H9 (cell line): ENCODE measurements around the gene TCF7L2. TPM values are rescaled to one million over a fixed set of nuclear protein-coding genes. Genes with fewer than 3 reads are reported as not detected.

ENCODE experiments used
- DNase-seq: peaks from one replicate; pipeline ENCODE4 v3.0.0-alpha.2; 2017
- H2AFZ ChIP-seq: one replicate; pipeline ENCODE4 v1.6.1; 2013; ENCODE audit warnings: mild to moderate bottlenecking, low read length, control low read depth, moderate library complexity
- H2AK5ac ChIP-seq: 2 replicates; pipeline ENCODE4 v1.6.1; 2013; ENCODE audit warnings: low read length, control low read depth, mixed read lengths; ENCODE audit not compliant: insufficient read length
- H2BK120ac ChIP-seq: one replicate; pipeline ENCODE4 v1.6.1; 2013; ENCODE audit warnings: low read depth, mild to moderate bottlenecking, low read length, control low read depth, inconsistent platforms; ENCODE audit not compliant: poor library complexity, severe bottlenecking
- H2BK12ac ChIP-seq: 2 replicates; pipeline ENCODE4 v1.6.1; 2013; ENCODE audit warnings: low read length, control low read depth, mixed read lengths, low read depth; ENCODE audit not compliant: insufficient read length
- H2BK15ac ChIP-seq: 2 replicates; pipeline ENCODE4 v1.6.1; 2013; ENCODE audit warnings: low read depth, low read length, control low read depth
- H2BK20ac ChIP-seq: one replicate; pipeline ENCODE4 v1.6.1; 2013; ENCODE audit warnings: low read depth, mild to moderate bottlenecking, low read length, control low read depth, inconsistent platforms; ENCODE audit not compliant: poor library complexity, severe bottlenecking
- H2BK5ac ChIP-seq: 2 replicates; pipeline ENCODE4 v1.6.1; 2013; ENCODE audit warnings: low read length, control low read depth, mixed read lengths; ENCODE audit not compliant: insufficient read length
- H3K14ac ChIP-seq: 2 replicates; pipeline ENCODE4 v1.6.1; 2013; ENCODE audit warnings: low read length, control low read depth; ENCODE audit not compliant: insufficient read depth
- H3K18ac ChIP-seq: 2 replicates; pipeline ENCODE4 v1.6.1; 2013; ENCODE audit warnings: low read depth, mild to moderate bottlenecking, mixed read lengths, low read length, control low read depth; ENCODE audit not compliant: insufficient read length
- H3K23ac ChIP-seq: 2 replicates; pipeline ENCODE4 v1.6.1; 2013; ENCODE audit warnings: low read length, control low read depth, mixed read lengths, low read depth; ENCODE audit not compliant: insufficient read length
- H3K23me2 ChIP-seq: 2 replicates; pipeline ENCODE4 v1.6.1; 2013; ENCODE audit warnings: low read depth, mild to moderate bottlenecking, mixed read lengths, low read length, control low read depth; ENCODE audit not compliant: insufficient read length, poor library complexity, severe bottlenecking
- H3K27ac ChIP-seq: 2 replicates; pipeline ENCODE4 v1.5.1; 2013; ENCODE audit warnings: low read length, control low read depth, mixed read lengths, low read depth; ENCODE audit not compliant: insufficient read length
- H3K27me3 ChIP-seq: 2 replicates; pipeline ENCODE4 v1.6.1; 2013; ENCODE audit warnings: low read length, control low read depth, inconsistent platforms; ENCODE audit not compliant: insufficient read depth
- H3K4ac ChIP-seq: 2 replicates; pipeline ENCODE4 v1.6.1; 2013; ENCODE audit warnings: low read depth, mild to moderate bottlenecking, control low read depth, inconsistent platforms, low read length, moderate library complexity
- H3K4me1 ChIP-seq: 2 replicates; pipeline ENCODE4 v1.6.1; 2013; ENCODE audit warnings: low read length, control low read depth, inconsistent platforms; ENCODE audit not compliant: insufficient read depth
- H3K4me2 ChIP-seq: 2 replicates; pipeline ENCODE4 v1.6.1; 2013; ENCODE audit warnings: low read length, control low read depth, mixed read lengths; ENCODE audit not compliant: insufficient read length, insufficient read depth
- H3K56ac ChIP-seq: 2 replicates; pipeline ENCODE4 v1.6.1; 2013; ENCODE audit warnings: low read depth, mild to moderate bottlenecking, mixed read lengths, low read length, control low read depth; ENCODE audit not compliant: insufficient read length
- H3K79me1 ChIP-seq: 2 replicates; pipeline ENCODE4 v1.6.1; 2013; ENCODE audit warnings: low read depth, mild to moderate bottlenecking, moderate library complexity, low read length, control low read depth, inconsistent platforms; ENCODE audit not compliant: insufficient read depth, poor library complexity, severe bottlenecking
- H3K79me2 ChIP-seq: 2 replicates; pipeline ENCODE4 v1.6.1; 2013; ENCODE audit warnings: low read length, control low read depth, inconsistent platforms; ENCODE audit not compliant: insufficient read depth
- H3K9ac ChIP-seq: 2 replicates; pipeline ENCODE4 v1.6.1; 2013; ENCODE audit warnings: low read length, control low read depth, mixed read lengths; ENCODE audit not compliant: insufficient read length; ENCODE audit errors: extremely low read depth
- H3K9me3 ChIP-seq: one replicate; pipeline ENCODE4 v1.6.1; 2013; ENCODE audit warnings: low read depth, low read length, inconsistent platforms; ENCODE audit not compliant: control insufficient read depth
- H3T11ph ChIP-seq: one replicate; pipeline ENCODE4 v1.6.1; 2013; ENCODE audit warnings: mild to moderate bottlenecking, low read length, control low read depth, inconsistent platforms
- H4K20me1 ChIP-seq: one replicate; pipeline ENCODE4 v1.6.1; 2013; ENCODE audit not compliant: control insufficient read depth, insufficient read length, insufficient read depth
- H4K5ac ChIP-seq: 2 replicates; pipeline ENCODE4 v1.6.1; 2013; ENCODE audit warnings: low read depth, mild to moderate bottlenecking, mixed read lengths, low read length, control low read depth; ENCODE audit not compliant: insufficient read length
- H4K8ac ChIP-seq: replicated peaks from 2 replicates; pipeline ENCODE4 v1.6.1; 2013; ENCODE audit warnings: low read length, control low read depth, mixed read lengths, low read depth; ENCODE audit not compliant: insufficient read length
- H4K91ac ChIP-seq: 2 replicates; pipeline ENCODE4 v1.6.1; 2013; ENCODE audit warnings: low read depth, mild to moderate bottlenecking, moderate library complexity, mixed read lengths, low read length, control low read depth; ENCODE audit not compliant: insufficient read length
- H3K27ac Mint-ChIP-seq, 3 experiments: 2 replicates in 2 of 3; 3 replicates in 1 of 3; pipeline ENCODE4 v1.8.0; 2020 to 2021; ENCODE audit warnings: mixed read lengths in 3 of 3, mild to moderate bottlenecking in 1 of 3, moderate library complexity in 1 of 3
- H3K27me3 Mint-ChIP-seq: 2 replicates; pipeline ENCODE4 v1.8.0; 2021; ENCODE audit warnings: low read depth, mild to moderate bottlenecking, moderate library complexity, mixed read lengths
- H3K36me3 Mint-ChIP-seq, 3 experiments: 2 replicates in 2 of 3; 3 replicates in 1 of 3; pipeline ENCODE4 v1.8.0; 2020 to 2021; ENCODE audit warnings: low read depth in 3 of 3, mixed read lengths in 3 of 3; ENCODE audit not compliant: insufficient read depth in 1 of 3
- H3K4me1 Mint-ChIP-seq, 2 experiments: 2 replicates each; pipeline ENCODE4 v1.8.0; 2020; ENCODE audit warnings: mixed read lengths in 2 of 2
- H3K4me3 Mint-ChIP-seq, 2 experiments: 2 replicates in 1 of 2; 3 replicates in 1 of 2; pipeline ENCODE4 v1.8.0; 2020 to 2021; ENCODE audit warnings: mild to moderate bottlenecking in 2 of 2, mixed read lengths in 2 of 2, moderate library complexity in 1 of 2
- H3K9me3 Mint-ChIP-seq, 2 experiments: 2 replicates in 1 of 2; 3 replicates in 1 of 2; pipeline ENCODE4 v1.8.0; 2020; ENCODE audit warnings: mild to moderate bottlenecking in 2 of 2, mixed read lengths in 2 of 2, moderate library complexity in 1 of 2
- CTCF ChIP-seq: fragments of 200-600 bp; sonication (generic); conservative IDR thresholded peaks from 3 replicates; pipeline ENCODE4 v1.8.0; 2021; ENCODE audit warnings: antibody characterized with exemption, mild to moderate bottlenecking
- WGBS: extraction: QIAGEN DNeasy Blood & Tissue Kit; methylation state at CpG from one replicate; pipeline ENCODE4 v1.1.7; 2013; ENCODE audit warnings: missing lambda C conversion rate, low lambda C conversion rate, mixed read lengths; ENCODE audit not compliant: insufficient read length; ENCODE audit errors: extremely low coverage; 5-methylcytosine and 5-hydroxymethylcytosine counted together
- total RNA-seq: library from RNA; stranded (reverse); gene quantifications from 2 replicates; pipeline ENCODE4 v1.2.1, GENCODE V29; 2021

Gene TCF7L2
- total RNA-seq, 1 experiment from 2014 or later = 71.1 TPM

- Histone ChIP-seq H3K9me3 (no peaks in the 10 kb centered on the region), H2BK20ac (no peak overlapping the region), H2BK120ac (no peak overlapping the region), H4K5ac (no peak overlapping the region), H4K91ac (no peak overlapping the region), H2BK5ac (no peak overlapping the region), H3K56ac (no peak overlapping the region), H3K9ac (no peak overlapping the region), H3K18ac (no peak overlapping the region), H4K20me1 (no peaks in the 10 kb centered on the region), H2AK5ac (no peak overlapping the region), H4K8ac (no peak overlapping the region), H3K27me3 (no peaks in the 10 kb centered on the region), H3T11ph (no peak overlapping the region), H3K4ac (no peak overlapping the region), H3K4me2 (no peak overlapping the region), H3K14ac (no peak overlapping the region), H3K23ac (no peak overlapping the region), H2BK15ac (no peak overlapping the region), H3K4me1 (no peaks in the 10 kb centered on the region), H2BK12ac (no peak overlapping the region), H3K79me1 (no peaks in the 10 kb centered on the region), H3K23me2 (no peaks in the 10 kb centered on the region), H2AFZ (no peak overlapping the region), H3K79me2 (peaks cover 2% of the 10 kb centered on the region; the same call in 1 of the 2 replicates), H3K27ac (no peak overlapping the region)
- H3K4me1 Mint-ChIP-seq = no peaks in the 10 kb centered on the region
- no peak overlapping the region for H3K4me3 Mint-ChIP-seq
- peaks cover 47 to 96% (median 93%) of the 10 kb centered on the region in 3 experiments for H3K36me3 Mint-ChIP-seq
- H3K27ac Mint-ChIP-seq = peak overlapping the region in 2 of 3 experiments; percentile 15 to 69; a peak in 2 of 7 replicates
- no peak for DNase-seq
- no CpG with 5 or more reads among the region's 4 CpGs for WGBS
- peaks cover 3% of the 10 kb centered on the region; the same call in 1 of the 2 replicates for H3K27me3 Mint-ChIP-seq
- no peak for TF ChIP-seq CTCF
- no peaks in the 10 kb centered on the region for H3K9me3 Mint-ChIP-seq
Measured at GRCh38 chr10:113148901-113149300, 198.9 kb downstream of the TCF7L2 start.
